Liver (tissue), 9 donors: ENCODE data around the gene CEP350. TPM values are rescaled to one million over a fixed set of nuclear protein-coding genes. Genes with fewer than 3 reads are reported as not detected.

ENCODE experiments used
- DNase-seq: peaks from one replicate; pipeline ENCODE4 v3.0.0-alpha.2; 2017; ENCODE audit warnings: low spot score
- H3K27ac ChIP-seq, 2 donors: one replicate each; pipeline ENCODE4 v1.7.0; 2013; ENCODE audit warnings: inconsistent platforms in 2 of 2, low read length in 2 of 2, control low read depth in 1 of 2, low read depth in 1 of 2, mild to moderate bottlenecking in 1 of 2
- H3K27me3 ChIP-seq, 4 donors: one replicate each; pipeline versions ENCODE4 v1.6.1 to v1.7.0; 2013; ENCODE audit warnings: low read length in 3 of 4, inconsistent platforms in 1 of 4, mild to moderate bottlenecking in 1 of 4, moderate library complexity in 1 of 4; ENCODE audit not compliant: control insufficient read depth in 4 of 4, insufficient read depth in 4 of 4
- H3K36me3 ChIP-seq, 4 donors: one replicate each; pipeline versions ENCODE4 v1.6.1 to v1.7.0; 2013; ENCODE audit warnings: low read length in 3 of 4, mild to moderate bottlenecking in 3 of 4, low read depth in 1 of 4, moderate library complexity in 1 of 4; ENCODE audit not compliant: control insufficient read depth in 4 of 4, insufficient read depth in 3 of 4
- H3K4me1 ChIP-seq, 4 donors: one replicate each; pipeline versions ENCODE4 v1.6.1 to v1.7.0; 2013; ENCODE audit warnings: low read length in 3 of 4, mild to moderate bottlenecking in 3 of 4, moderate library complexity in 1 of 4; ENCODE audit not compliant: control insufficient read depth in 4 of 4, insufficient read depth in 4 of 4
- H3K4me3 ChIP-seq, 3 donors: one replicate each; pipeline versions ENCODE4 v1.6.1 to v1.7.0; 2013; ENCODE audit warnings: low read length in 3 of 3, control low read depth in 1 of 3, low read depth in 1 of 3, mild to moderate bottlenecking in 1 of 3
- H3K9ac ChIP-seq, 2 donors: one replicate each; pipeline ENCODE4 v1.7.0; 2013; ENCODE audit warnings: low read length in 2 of 2, mild to moderate bottlenecking in 2 of 2, moderate library complexity in 2 of 2, control low read depth in 1 of 2, low read depth in 1 of 2
- H3K9me3 ChIP-seq, 4 donors: one replicate each; pipeline versions ENCODE4 v1.6.1 to v1.7.0; 2013; ENCODE audit warnings: low read length in 3 of 4; ENCODE audit not compliant: control insufficient read depth in 4 of 4
- ATF3 ChIP-seq: IDR thresholded peaks from 2 replicates; pipeline ENCODE4 v1.6.1; 2016; ENCODE audit warnings: antibody characterized with exemption
- CTCF ChIP-seq: fragments of 150-350 bp; IDR thresholded peaks from 2 replicates; pipeline ENCODE4 v1.5.1; 2017; ENCODE audit warnings: improper control_type of control experiment, low read depth, low read length; ENCODE audit not compliant: missing input control
- EGR1 ChIP-seq, 2 donors: IDR thresholded peaks; 2 replicates each; pipeline ENCODE4 v1.6.1; 2016 to 2018; ENCODE audit warnings: antibody characterized with exemption in 2 of 2, low read depth in 2 of 2
- FOXA2 ChIP-seq: IDR thresholded peaks from 2 replicates; pipeline ENCODE4 v1.6.1; 2016; ENCODE audit warnings: antibody characterized with exemption
- GABPA ChIP-seq, 2 donors: IDR thresholded peaks in 1 of 2; conservative IDR thresholded peaks in 1 of 2; 2 replicates each; pipeline ENCODE4 v1.6.1; 2016; ENCODE audit warnings: antibody characterized with exemption in 2 of 2, mild to moderate bottlenecking in 1 of 2, moderate library complexity in 1 of 2
- HNF4A ChIP-seq, 2 donors: conservative IDR thresholded peaks; 2 replicates each; pipeline ENCODE4 v1.6.1; 2016; ENCODE audit warnings: antibody characterized with exemption in 2 of 2, mild to moderate bottlenecking in 2 of 2
- JUND ChIP-seq, 2 donors: IDR thresholded peaks; 2 replicates each; pipeline ENCODE4 v1.6.1; 2016; ENCODE audit warnings: antibody characterized with exemption in 2 of 2
- MAX ChIP-seq: IDR thresholded peaks from 2 replicates; pipeline ENCODE4 v1.6.1; 2016; ENCODE audit warnings: antibody characterized with exemption
- NR2F2 ChIP-seq: IDR thresholded peaks from 2 replicates; pipeline ENCODE4 v1.6.1; 2016; ENCODE audit warnings: antibody characterized with exemption
- RAD21 ChIP-seq, 2 donors: IDR thresholded peaks; 2 replicates each; pipeline ENCODE4 v1.6.1; 2016; ENCODE audit warnings: antibody characterized with exemption in 2 of 2, mild to moderate bottlenecking in 2 of 2
- REST ChIP-seq: IDR thresholded peaks from 2 replicates; pipeline ENCODE4 v1.6.1; 2016; ENCODE audit warnings: antibody characterized with exemption, mild to moderate bottlenecking
- RXRA ChIP-seq, 2 donors: IDR thresholded peaks; 2 replicates each; pipeline ENCODE4 v1.6.1; 2017 to 2018; ENCODE audit warnings: antibody characterized with exemption in 2 of 2, mild to moderate bottlenecking in 1 of 2
- SP1 ChIP-seq: IDR thresholded peaks from 2 replicates; pipeline ENCODE4 v1.6.1; 2018; ENCODE audit warnings: antibody characterized with exemption, mild to moderate bottlenecking
- TAF1 ChIP-seq: conservative IDR thresholded peaks from 2 replicates; pipeline ENCODE4 v1.6.1; 2016; ENCODE audit warnings: antibody characterized with exemption, mild to moderate bottlenecking
- YY1 ChIP-seq: IDR thresholded peaks from 2 replicates; pipeline ENCODE4 v1.6.1; 2016; ENCODE audit warnings: antibody characterized with exemption, mild to moderate bottlenecking
- ZBTB33 ChIP-seq: IDR thresholded peaks from 2 replicates; pipeline ENCODE4 v1.6.1; 2016; ENCODE audit warnings: antibody characterized with exemption
- WGBS: extraction: QIAGEN DNeasy Blood & Tissue Kit; methylation state at CpG from one replicate; pipeline ENCODE4 v1.1.7; 2013; 5-methylcytosine and 5-hydroxymethylcytosine counted together
- polyA plus RNA-seq, 2 donors: library from polyadenylated mRNA; stranded (reverse) in 1 of 2; unstranded in 1 of 2; fragments of 200-250 nt in 1 of 2; fragments of >200 nt in 1 of 2; fragmentation: Nextera tagmentation in 1 of 2; extraction: Ambion mirVana in 1 of 2; gene quantifications; one replicate each; pipeline versions ENCODE4 v1.2.1 to v1.2.3, GENCODE V29; 2013 to 2015
- total RNA-seq, 2 donors: library from RNA; depleted of rRNA; stranded (reverse); fragments of >200 nt; gene quantifications; one replicate each; pipeline ENCODE4 v1.2.3, GENCODE V29; 2014
- donor health status: healthy.
- donor health status: healthy.
- donor health status: healthy.
- donor health status: healthy.
- donor health status: healthy.

Gene CEP350
- total and polyA plus RNA-seq, 4 donors: 4.5 to 49.0 (median 18.9) TPM

GRCh38 chr1:180066150-180066549 lies 111.5 kb downstream of the CEP350 start:
- Histone ChIP-seq H3K4me3 (no peak overlapping the region), H3K4me1 (no peaks in the 10 kb centered on the region), H3K27ac (no peak overlapping the region), H3K27me3 (no peaks in the 10 kb centered on the region), H3K36me3 (peaks cover 5 to 44% (median 28%) of the 10 kb centered on the region in 4 donors), H3K9ac (no peak overlapping the region), H3K9me3 (no peaks in the 10 kb centered on the region)
- 97% methylated on average over 3 of the region's 3 CpGs for WGBS
- no peak for TF ChIP-seq ZBTB33
- no peak for TF ChIP-seq JUND (IDR thresholded peaks at IDR 0.05)
- no peak for TF ChIP-seq YY1
- TF ChIP-seq RAD21 (IDR thresholded peaks at IDR 0.05): no peak
- TF ChIP-seq CTCF: no peak
- TF ChIP-seq TAF1: no peak
- TF ChIP-seq NR2F2: no peak
- TF ChIP-seq ATF3: no peak
- TF ChIP-seq RXRA (IDR thresholded peaks at IDR 0.05): no peak
- no peak for TF ChIP-seq GABPA (IDR thresholded peaks at IDR 0.05 in 1 of 2, conservative IDR thresholded peaks at IDR 0.05 in 1 of 2)
- DNase-seq: no peak

- H3K4me1 ChIP-seq: no peaks in the 10 kb centered on the region
- no peak overlapping the region for H3K27ac ChIP-seq
- DNase-seq: no peak
- TF ChIP-seq NR2F2 (no peak), EGR1 (IDR thresholded peaks at IDR 0.05; ENCODE audit: low read depth in 2 of 2) (no peak), MAX (no peak), SP1 (no peak), RXRA (IDR thresholded peaks at IDR 0.05) (no peak), REST (no peak), GABPA (IDR thresholded peaks at IDR 0.05 in 1 of 2, conservative IDR thresholded peaks at IDR 0.05 in 1 of 2) (no peak), HNF4A (conservative IDR thresholded peaks at IDR 0.05) (no peak), CTCF (no peak), FOXA2 (no peak), TAF1 (no peak), JUND (IDR thresholded peaks at IDR 0.05) (no peak)
- H3K9me3 ChIP-seq: no peaks in the 10 kb centered on the region
- H3K36me3 ChIP-seq: peaks cover 3 to 40% (median 21%) of the 10 kb centered on the region in 4 donors
- H3K4me3 ChIP-seq: no peak overlapping the region
- H3K27me3 ChIP-seq: no peaks in the 10 kb centered on the region
- no peak overlapping the region for H3K9ac ChIP-seq
- WGBS: 94% methylated on average over 6 of the region's 6 CpGs
These were observed 115.7 kb downstream of the CEP350 start for GRCh38 chr1:180070286-180070685.
